ENCODE measurements around the gene GRM2. TPM values are rescaled to one million over a fixed set of nuclear protein-coding genes. Genes with fewer than 3 reads are reported as not detected.

GRM2 gene
- total RNA-seq, 4 donors from 2014 or later, result 0.12 to 0.13 TPM; not detected in 2

GRCh38 chr3:51706021-51706485, 815 bp upstream of the GRM2 start:
- Histone ChIP-seq H3K4me1 (peaks cover 0 to 11% (median 0%) of the 10 kb centered on the region in 3 donors), H3K4me3 (no peak overlapping the region), H3K36me3 (peaks cover 0 to 50% of the 10 kb centered on the region in 2 donors), H3K27me3 (peaks cover 17% of the 10 kb centered on the region), H3K9me3 (no peaks in the 10 kb centered on the region), H3K27ac (no peak overlapping the region)
- no peak for ATAC-seq
- WGBS, 2 donors (ENCODE audit: low coverage in 1 of 2), result 40 to 76% methylated on average over 1 to 2 of the region's 3 CpGs
- TF ChIP-seq EP300 (IDR thresholded peaks at IDR 0.05) (no peak), CTCF (IDR thresholded peaks at IDR 0.05) (no peak), POLR2A (IDR thresholded peaks at IDR 0.05) (no peak), POLR2AphosphoS5 (IDR thresholded peaks at IDR 0.05) (no peak)

GRCh38 chr3:51708216-51708845, 1.5 kb downstream of the GRM2 start:
- Histone ChIP-seq H3K27me3 (peaks cover 17% of the 10 kb centered on the region), H3K9me3 (no peaks in the 10 kb centered on the region), H3K4me1 (peaks cover 0 to 11% (median 0%) of the 10 kb centered on the region in 3 donors), H3K4me3 (no peak overlapping the region), H3K27ac (no peak overlapping the region), H3K36me3 (peaks cover 0 to 28% of the 10 kb centered on the region in 2 donors)
- 93 to 100% methylated on average over 1 to 2 of the region's 3 CpGs for WGBS, 2 donors (ENCODE audit: low coverage in 1 of 2)
- ATAC-seq, result no peak
- TF ChIP-seq POLR2AphosphoS5 (IDR thresholded peaks at IDR 0.05), result no peak
- TF ChIP-seq POLR2A (IDR thresholded peaks at IDR 0.05), result no peak
- no peak for TF ChIP-seq EP300 (IDR thresholded peaks at IDR 0.05)
- no peak for TF ChIP-seq CTCF (IDR thresholded peaks at IDR 0.05)

- TF ChIP-seq POLR2AphosphoS5 (IDR thresholded peaks at IDR 0.05), result no peak
- WGBS, 2 donors (ENCODE audit: low coverage in 1 of 2), result 80% methylated on average over 1 of the region's 17 CpGs; no CpG with 5 or more reads in 1 of the 2 donors
Measured at GRCh38 chr3:51709004-51709420, 2.1 kb downstream of the GRM2 start.

GRCh38 chr3:51709675-51710074, 2.8 kb downstream of the GRM2 start:
- ATAC-seq, result no peak

More at GRCh38 chr3:51709004-51709420, 2.1 kb downstream of the GRM2 start:
- peaks cover 0 to 21% of the 10 kb centered on the region in 2 donors for H3K36me3 ChIP-seq
- H3K9me3 ChIP-seq, result no peaks in the 10 kb centered on the region
- no peak overlapping the region for H3K27ac ChIP-seq
- ATAC-seq, result no peak
- peaks cover 0 to 11% (median 0%) of the 10 kb centered on the region in 3 donors for H3K4me1 ChIP-seq
- H3K4me3 ChIP-seq, result no peak overlapping the region
- peaks cover 17% of the 10 kb centered on the region for H3K27me3 ChIP-seq

More at GRCh38 chr3:51709675-51710074, 2.8 kb downstream of the GRM2 start:
- no peak overlapping the region for H3K27ac ChIP-seq
- peaks cover 0 to 14% of the 10 kb centered on the region in 2 donors for H3K36me3 ChIP-seq
- H3K4me1 ChIP-seq, result peaks cover 0 to 11% (median 0%) of the 10 kb centered on the region in 3 donors
- WGBS, 2 donors (ENCODE audit: low coverage in 1 of 2), result 67% methylated on average over 3 of the region's 4 CpGs; no CpG with 5 or more reads in 1 of the 2 donors
- H3K4me3 ChIP-seq, result no peak overlapping the region
- no peak for TF ChIP-seq CTCF (IDR thresholded peaks at IDR 0.05)
- TF ChIP-seq EP300 (IDR thresholded peaks at IDR 0.05), result no peak
- no peak for TF ChIP-seq POLR2AphosphoS5 (IDR thresholded peaks at IDR 0.05)
- TF ChIP-seq POLR2A (IDR thresholded peaks at IDR 0.05), result no peak
- H3K27me3 ChIP-seq, result peaks cover 17% of the 10 kb centered on the region
- no peaks in the 10 kb centered on the region for H3K9me3 ChIP-seq
